Measurements from ENCODE around the gene VPS13D. TPM values are rescaled to one million over a fixed set of nuclear protein-coding genes. Genes with fewer than 3 reads are reported as not detected.

The VPS13D gene
- total RNA-seq, 1 experiment from 2014 or later = 29.0 TPM

GRCh38 chr1:12186679-12186985 lies 43.2 kb upstream of the VPS13D start:
- Mint-ChIP-seq H3K27me3 (ENCODE audit: low read depth) (no peaks in the 10 kb centered on the region; the same call in 1 of the 2 replicates), H3K9me3 (no peaks in the 10 kb centered on the region; the same call in 1 of the 2 replicates), H3K36me3 (no peaks in the 10 kb centered on the region), H3K4me3 (no peak overlapping the region), H3K4me1 (peaks cover 25% of the 10 kb centered on the region), H3K27ac (no peak overlapping the region)
- TF ChIP-seq SMAD4 (CRISPR knock-in tag; IDR thresholded peaks at IDR 0.05) = no peak
- no peak for TF ChIP-seq FOXK1 (CRISPR knock-in tag; IDR thresholded peaks at IDR 0.05)
- no peak for TF ChIP-seq ERG (CRISPR knock-in tag; IDR thresholded peaks at IDR 0.05)
- TF ChIP-seq AFF4 (CRISPR knock-in tag; IDR thresholded peaks at IDR 0.05; ENCODE audit: borderline replicate concordance) = no peak
- no peak for TF ChIP-seq FOXP1 (CRISPR knock-in tag; IDR thresholded peaks at IDR 0.05; ENCODE audit: borderline replicate concordance)
- no peak for TF ChIP-seq FOXJ3 (CRISPR knock-in tag; IDR thresholded peaks at IDR 0.05; ENCODE audit: borderline replicate concordance)
- TF ChIP-seq GABPB1 (CRISPR knock-in tag; IDR thresholded peaks at IDR 0.05) = no peak
- TF ChIP-seq FOXP4 (CRISPR knock-in tag; IDR thresholded peaks at IDR 0.05) = no peak
- TF ChIP-seq ZNF671 (CRISPR knock-in tag; IDR thresholded peaks at IDR 0.05) = no peak
- TF ChIP-seq CBFB (CRISPR knock-in tag; IDR thresholded peaks at IDR 0.05; ENCODE audit: low read depth) = no peak
- TF ChIP-seq NR2C2 (CRISPR knock-in tag; IDR thresholded peaks at IDR 0.05) = no peak
- TF ChIP-seq ZNF219 (CRISPR knock-in tag; IDR thresholded peaks at IDR 0.05; ENCODE audit: borderline replicate concordance) = no peak
- no peak for TF ChIP-seq SP1 (CRISPR knock-in tag; conservative IDR thresholded peaks at IDR 0.05)
- no peak for TF ChIP-seq OVOL2 (CRISPR knock-in tag; IDR thresholded peaks at IDR 0.05; ENCODE audit: borderline replicate concordance)
- POLR2A ChIA-PET = no interaction called here
- DNase-seq (ENCODE audit: low spot score) (no peak), ATAC-seq (no peak)
- CTCF ChIA-PET = interaction anchor here (1.6 kb wide), 1 partner anchor 10 kb away, joined by 9 read pairs; no protein-coding TSS in a partner anchor

GRCh38 chr1:12188115-12188514 lies 41.7 kb upstream of the VPS13D start:
- Mint-ChIP-seq H3K27me3 (ENCODE audit: low read depth) (no peaks in the 10 kb centered on the region; the same call in 1 of the 2 replicates), H3K36me3 (no peaks in the 10 kb centered on the region), H3K4me1 (peaks cover 20% of the 10 kb centered on the region), H3K4me3 (no peak overlapping the region), H3K27ac (no peak overlapping the region; the same call in 1 of the 2 replicates), H3K9me3 (no peaks in the 10 kb centered on the region; the same call in 1 of the 2 replicates)
- CTCF ChIA-PET = interaction anchor here (0.6 to 2.0 kb wide), 6 partner anchors 8 to 80 kb away, joined by 3 to 11 read pairs (median 4); no protein-coding TSS in a partner anchor
- ATAC-seq (0 out of 2 replicates have a peak, but pooled peaks have one; percentile 11), DNase-seq (ENCODE audit: low spot score) (no peak)
- TF ChIP-seq NFE2L1 (CRISPR knock-in tag; IDR thresholded peaks at IDR 0.05) = no peak
- TF ChIP-seq RELA (CRISPR knock-in tag; IDR thresholded peaks at IDR 0.05; ENCODE audit: borderline replicate concordance) = no peak
- POLR2A ChIA-PET = no interaction called here

Measured in WTC11 (cell line).